C1 segment of cervical spinal cord (tissue), 14 donors: ENCODE measurements around the gene GNB1.

ENCODE experiments used
- DNase-seq, 14 donors: peaks; one replicate each; lab custom pipeline; 2025; lab: John Stamatoyannopoulos, UW

The GNB1 gene

GRCh38 chr1:1784933-1785332, 106.0 kb downstream of the GNB1 start:
- DNase-seq = no peak

DNA sequence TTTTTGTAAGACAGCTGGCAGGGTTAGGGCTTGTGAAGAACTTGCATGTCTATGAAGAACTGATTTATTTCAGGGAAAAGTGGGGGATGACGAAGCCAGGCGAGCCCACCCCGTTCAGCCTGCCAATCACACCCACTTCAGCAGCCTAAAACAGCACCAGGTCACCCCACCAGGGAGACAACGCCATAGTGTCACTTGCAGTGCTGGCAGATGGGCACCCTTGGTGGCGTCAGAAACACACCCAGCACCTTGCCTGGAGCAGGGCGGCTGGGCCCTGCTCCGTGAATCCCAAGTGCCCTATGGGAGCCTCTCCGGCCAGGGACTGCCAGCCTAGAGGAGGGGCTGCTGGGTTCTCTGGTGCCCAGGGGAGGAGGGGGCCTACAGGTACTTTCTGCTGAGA, 107.6 kb downstream of the GNB1 start:
- no peak for DNase-seq

DNA sequence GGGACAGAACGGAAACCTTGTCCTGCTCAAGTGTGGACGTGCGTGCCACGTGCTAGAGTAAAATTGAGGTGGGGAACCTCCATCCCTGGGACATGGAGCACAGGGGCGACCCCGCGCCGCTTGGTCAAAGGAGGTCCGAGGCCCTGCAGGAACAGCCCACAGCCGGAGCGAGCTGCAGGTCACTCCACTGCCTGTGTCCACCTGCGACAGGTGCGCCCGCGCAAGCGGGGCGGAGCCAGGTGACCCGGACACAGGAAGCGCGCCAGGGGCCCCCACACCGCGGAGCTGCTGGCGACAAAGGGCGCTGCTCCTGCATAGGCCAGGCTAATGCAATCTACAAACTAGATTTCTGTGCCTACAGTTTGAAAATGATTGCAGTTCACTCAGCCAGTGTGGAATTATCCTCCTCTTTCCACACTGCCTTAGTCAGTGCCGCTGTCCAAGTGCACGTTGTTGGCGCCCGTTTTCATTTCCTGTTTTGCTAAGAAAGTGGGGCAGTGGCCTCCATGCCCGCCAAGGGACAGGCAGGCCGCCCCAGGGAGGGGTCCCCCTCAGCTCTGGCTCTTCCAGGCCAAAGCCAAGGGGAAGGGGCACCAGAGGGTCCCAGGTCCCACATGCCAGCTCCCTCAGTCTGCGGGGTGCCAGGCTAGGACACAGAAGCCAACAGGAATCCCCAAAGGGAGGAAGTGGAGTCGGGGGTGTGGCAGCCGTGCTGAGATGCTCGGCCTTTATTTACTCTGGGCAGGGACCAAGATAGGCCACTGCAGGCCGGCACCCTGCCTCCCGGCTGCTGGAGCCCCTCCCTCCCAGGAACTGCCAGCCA, 108.3 kb downstream of the GNB1 start:
- DNase-seq = peak in 7 of 14 donors; percentile 20 to 46 (median 36)

GRCh38 chr1:1781526-1781903, 109.4 kb downstream of the GNB1 start:
- DNase-seq = no peak

- no peak for DNase-seq
Measured at GRCh38 chr1:1780598-1781525, 110.0 kb downstream of the GNB1 start.

GRCh38 chr1:1779691-1780597, 110.9 kb downstream of the GNB1 start:
- DNase-seq = peak in 7 of 14 donors; percentile 32 to 56 (median 42)

DNA sequence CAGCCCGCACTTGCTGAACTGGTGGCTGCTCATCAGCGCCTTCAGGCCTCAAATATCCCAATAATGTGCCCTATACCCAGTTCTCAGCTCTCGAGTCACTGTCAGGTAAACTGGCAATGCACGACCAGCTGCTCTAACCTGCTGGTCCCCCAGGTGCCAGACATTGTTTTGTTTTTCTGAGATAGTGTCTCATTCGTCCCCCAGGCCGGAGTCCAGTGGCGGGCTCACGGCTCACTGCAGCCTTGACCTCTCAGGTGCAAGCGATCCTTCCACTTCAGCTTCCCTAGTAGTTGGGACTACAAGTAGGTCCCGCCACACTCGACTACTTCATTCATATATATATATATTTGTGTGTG, 111.6 kb downstream of the GNB1 start:
- no peak for DNase-seq

- DNase-seq = peak in 9 of 14 donors; percentile 22 to 56 (median 35)
Measured at GRCh38 chr1:1778663-1779319, 112.1 kb downstream of the GNB1 start.

DNA sequence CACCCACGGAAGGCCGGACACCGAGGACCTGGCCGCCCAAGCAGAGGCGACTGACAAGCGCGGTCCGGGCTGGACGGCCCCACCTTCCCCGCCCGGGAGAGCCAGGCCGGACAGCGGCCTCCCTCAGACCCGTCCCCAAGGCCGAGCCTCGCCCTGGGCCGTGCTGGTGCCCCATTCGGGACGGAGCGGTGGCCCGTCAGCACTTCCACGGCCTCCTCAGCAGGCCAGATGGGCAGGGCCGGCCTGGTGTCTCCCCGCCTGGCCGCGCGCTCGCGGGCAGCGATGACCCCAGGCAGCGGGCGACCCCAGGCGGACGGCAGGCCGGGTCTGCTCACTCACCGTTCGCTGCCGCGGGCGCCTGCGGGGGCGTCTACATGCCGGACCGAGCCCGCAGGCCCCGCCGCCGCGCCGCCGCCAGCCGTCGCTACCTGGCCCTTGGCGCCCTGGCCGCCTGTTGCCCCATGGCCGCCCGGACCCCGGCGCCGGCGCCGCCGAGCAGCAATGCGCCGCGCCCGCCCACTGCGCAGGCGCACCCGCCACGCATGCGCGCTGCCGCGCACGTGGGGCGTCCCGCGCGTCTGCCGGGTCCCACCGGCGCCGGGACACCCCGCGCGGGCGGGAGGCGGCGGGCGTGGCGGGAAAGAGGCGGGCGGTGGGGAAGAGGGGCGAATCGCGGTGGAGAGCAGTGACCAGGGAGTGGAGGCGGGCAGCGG, 112.8 kb downstream of the GNB1 start, which contains the start of gene NADK:
TSS of gene NADK (minus strand) at position 521 of the 713 bp plus-strand sequence. CDS start 13,064 bp downstream, outside the sequence.
- peak in 11 of 14 donors; percentile 24 to 83 (median 51) for DNase-seq

GRCh38 chr1:1777583-1777899, 113.3 kb downstream of the GNB1 start:
- DNase-seq = no peak

- DNase-seq = no peak
Measured at GRCh38 chr1:1776672-1777582, 114.0 kb downstream of the GNB1 start.

- no peak for DNase-seq
Measured at GRCh38 chr1:1775327-1776226, 115.3 kb downstream of the GNB1 start.

DNA sequence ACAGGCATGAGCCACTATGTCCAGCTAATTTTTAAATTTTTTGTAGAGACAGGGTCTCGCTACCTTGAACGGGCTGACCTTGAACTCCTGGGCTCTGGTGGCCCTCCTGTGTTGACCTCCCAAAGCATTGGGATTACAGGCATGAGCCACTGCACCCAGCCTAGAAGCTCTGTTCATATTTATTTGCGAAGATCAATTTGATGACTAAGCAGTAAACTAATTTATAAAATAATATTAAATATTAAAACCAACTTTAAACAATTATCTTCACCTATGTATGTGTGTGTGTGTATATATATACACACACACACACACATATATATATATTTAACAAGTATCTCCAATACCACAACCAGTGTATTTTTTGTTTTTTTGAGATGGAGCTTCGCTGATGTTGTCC, 117.0 kb downstream of the GNB1 start:
- no peak for DNase-seq

DNA sequence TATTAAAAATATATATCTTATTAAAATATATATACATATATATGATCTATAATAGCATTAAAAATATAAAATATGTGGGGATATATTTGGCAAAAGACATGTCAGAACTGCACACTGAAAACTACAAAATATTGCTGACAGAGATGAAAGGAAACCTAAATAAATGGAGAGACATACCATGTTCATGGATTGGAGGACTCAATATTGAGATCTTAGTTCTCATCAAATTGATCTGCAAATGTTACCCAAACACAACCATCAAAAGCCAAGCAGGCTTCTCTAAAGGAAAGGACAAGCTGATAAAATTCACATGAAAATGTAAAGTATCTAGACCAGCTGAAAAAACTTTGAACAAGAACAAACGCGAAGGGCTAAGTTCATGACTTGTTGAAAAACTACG, 119.8 kb downstream of the GNB1 start:
- no peak for DNase-seq

DNA sequence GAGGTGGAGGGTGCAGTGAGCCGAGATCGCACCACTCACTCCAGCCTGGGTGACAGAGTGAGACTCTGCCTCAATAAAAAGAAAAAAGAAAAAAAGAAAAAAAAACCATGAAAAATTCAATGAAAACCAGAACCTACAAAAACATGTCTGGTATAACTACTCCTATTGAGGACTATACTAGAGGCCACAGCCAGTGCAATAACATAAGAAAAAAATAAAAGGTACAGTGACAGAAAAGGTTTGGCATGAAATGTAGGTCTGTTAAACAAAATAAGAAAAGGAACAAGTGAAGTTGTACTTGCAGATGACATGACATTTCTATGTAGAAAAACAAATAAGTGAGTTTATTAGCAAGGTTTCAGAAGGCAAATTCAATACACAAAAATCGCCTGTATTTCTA, 120.8 kb downstream of the GNB1 start:
- DNase-seq = no peak

DNA sequence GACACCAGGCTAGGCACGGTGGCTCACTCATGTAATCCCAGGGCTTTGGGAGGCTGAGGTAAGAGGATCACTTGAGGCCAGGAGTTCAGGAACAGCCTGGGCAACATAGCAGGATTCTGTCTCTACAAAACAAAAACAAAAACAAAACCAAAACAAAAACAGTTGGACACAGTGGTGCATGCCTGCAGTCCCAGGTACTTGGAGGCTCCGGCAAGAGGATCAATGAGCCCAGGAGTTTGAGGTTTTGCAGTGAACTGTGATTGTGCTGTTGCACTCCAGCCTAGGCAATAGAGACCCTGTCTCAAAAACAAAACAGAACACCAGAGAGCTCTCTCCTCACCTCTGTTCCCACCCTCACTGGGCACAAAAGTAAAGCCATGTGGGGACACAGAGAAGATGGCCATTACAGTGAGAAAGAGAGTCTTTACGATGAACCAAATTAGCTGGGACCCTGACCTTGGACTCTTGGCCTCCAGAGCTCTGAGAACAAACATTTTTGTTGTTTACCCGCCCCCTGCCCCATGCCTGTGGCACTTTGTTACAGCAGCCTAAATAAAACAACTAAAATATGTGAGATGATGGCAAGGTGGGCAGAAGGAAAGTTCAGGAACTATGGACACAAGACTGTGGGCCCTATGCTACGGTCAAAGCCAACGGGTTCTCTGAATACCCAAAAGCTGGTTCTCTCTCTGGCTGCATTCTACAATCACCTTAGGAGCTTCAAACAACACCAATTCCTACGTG, 122.5 kb downstream of the GNB1 start:
- DNase-seq = no peak

- DNase-seq = no peak
Measured at GRCh38 chr1:1764876-1765470, 125.9 kb downstream of the GNB1 start.
